ENCODE measurements around the gene GATA5.
A peak's percentile ranks its signal among the peaks of the same experiment; 100 is the strongest.

Gene GATA5

DNA sequence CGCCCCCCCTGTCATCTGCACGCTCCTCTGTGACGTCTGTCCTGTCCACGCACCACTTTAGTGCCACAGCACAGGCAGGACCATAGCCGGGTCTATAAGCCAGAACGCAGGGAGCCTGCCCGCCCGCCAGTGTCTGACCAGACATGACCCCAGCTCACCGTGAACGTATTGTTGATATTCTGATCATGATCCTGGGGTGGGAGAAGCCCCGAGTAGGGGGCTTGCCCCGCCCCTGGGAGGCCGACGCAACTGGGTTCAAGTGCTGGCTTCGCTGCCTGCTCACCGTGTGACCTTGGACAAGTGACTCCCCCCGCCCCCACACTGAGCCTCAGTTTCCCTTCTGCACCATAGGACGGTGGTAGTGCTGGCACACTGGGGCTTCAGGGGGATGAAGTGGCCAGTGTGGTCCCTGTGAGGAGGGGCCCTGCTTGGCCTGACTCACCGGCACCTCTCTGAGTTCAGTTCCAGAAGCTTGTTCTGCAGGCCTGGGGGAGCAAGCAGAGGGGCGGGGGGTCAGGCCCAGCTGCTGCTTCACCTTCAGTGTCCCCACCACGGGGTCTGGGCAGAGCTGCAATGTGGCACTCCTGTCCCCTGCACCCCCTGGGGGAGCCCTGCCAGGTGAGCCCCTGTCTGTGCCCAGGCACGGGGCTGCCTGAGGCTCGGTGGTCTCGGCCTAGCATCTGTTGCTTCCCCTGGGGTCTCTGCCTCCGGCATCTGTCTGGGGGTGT lies 57.6 kb downstream of the GATA5 start:
- Histone ChIP-seq H3K4me3 (ENCODE audit: low read length in 2 of 2) (no peak overlapping the region), H3K4me1 (ENCODE audit: control insufficient read depth in 2 of 2, insufficient read depth in 2 of 2, low read length in 2 of 2) (peaks cover 15 to 16% of the 10 kb centered on the region in 2 donors), H3K27me3 (ENCODE audit: control insufficient read depth in 2 of 2, insufficient read depth in 2 of 2, low read length in 2 of 2) (no peaks in the 10 kb centered on the region), H3K27ac (ENCODE audit: low read depth in 2 of 2, low read length in 2 of 2) (no peak overlapping the region), H3K9me3 (ENCODE audit: control insufficient read depth in 2 of 2, low read length in 2 of 2) (no peaks in the 10 kb centered on the region), H3K9ac (ENCODE audit: low read depth in 1 of 2, low read length in 2 of 2) (no peak overlapping the region), H3K36me3 (ENCODE audit: control insufficient read depth in 2 of 2, insufficient read depth in 2 of 2, low read length in 2 of 2) (no peaks in the 10 kb centered on the region)

DNA sequence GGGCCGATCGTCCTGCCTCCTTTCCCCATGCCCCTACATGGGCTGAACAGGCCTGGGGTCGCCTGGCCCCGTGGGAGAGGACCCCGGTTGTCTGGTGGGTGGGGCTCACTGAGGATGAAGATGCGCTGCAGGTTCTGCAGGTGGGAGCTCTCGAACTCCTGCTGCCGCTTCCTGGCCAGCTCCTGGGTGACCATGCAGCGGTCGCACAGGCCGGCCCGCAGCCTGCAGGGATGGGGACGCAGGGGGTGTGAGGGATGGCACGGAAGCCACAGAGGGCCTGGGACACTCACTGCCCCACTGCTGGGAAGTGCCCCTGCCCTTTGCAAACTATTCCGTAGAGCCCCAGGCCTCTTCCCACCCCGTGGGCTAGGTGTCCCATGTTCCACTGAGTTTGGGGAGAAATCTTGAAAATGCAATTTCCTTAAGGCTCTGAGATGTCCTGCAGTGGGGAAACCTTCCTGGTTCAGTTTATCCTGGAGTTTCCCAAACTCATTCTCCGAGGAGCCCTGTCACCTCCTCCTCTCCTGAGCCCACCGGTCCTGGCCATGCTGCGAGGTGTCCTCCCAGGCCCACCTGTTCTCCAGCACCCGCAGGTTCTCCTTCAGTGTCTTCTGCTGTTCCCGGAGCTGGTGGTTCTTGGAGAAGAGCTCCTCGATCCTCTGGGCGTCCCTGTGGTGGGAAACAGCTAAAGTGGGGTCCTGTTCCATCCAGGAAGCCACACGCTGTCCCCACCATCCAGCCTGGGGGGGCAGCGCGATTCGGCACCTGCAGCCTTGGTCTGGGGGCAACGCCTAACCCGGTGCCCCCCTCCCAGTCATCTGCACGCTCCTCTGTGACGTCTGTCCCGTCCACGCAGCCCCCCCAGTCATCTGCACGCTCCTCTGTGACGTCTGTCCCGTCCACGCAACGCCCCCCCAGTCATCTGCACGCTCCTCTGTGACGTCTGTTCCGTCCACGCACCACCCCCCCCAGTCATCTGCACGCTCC lies 58.9 kb downstream of the GATA5 start:
- no peak overlapping the region for H3K4me3 ChIP-seq (ENCODE audit: low read length in 2 of 2)
- H3K27me3 ChIP-seq (ENCODE audit: control insufficient read depth in 2 of 2, insufficient read depth in 2 of 2, low read length in 2 of 2) = no peaks in the 10 kb centered on the region
- H3K27ac ChIP-seq (ENCODE audit: low read depth in 2 of 2, low read length in 2 of 2) = no peak overlapping the region

GRCh38 chr20:62415354-62416111 lies 60.3 kb downstream of the GATA5 start:
- Histone ChIP-seq H3K36me3 (ENCODE audit: control insufficient read depth in 2 of 2, insufficient read depth in 2 of 2, low read length in 2 of 2) (no peaks in the 10 kb centered on the region), H3K27ac (ENCODE audit: low read depth in 2 of 2, low read length in 2 of 2) (no peak overlapping the region), H3K9me3 (ENCODE audit: control insufficient read depth in 2 of 2, low read length in 2 of 2) (no peaks in the 10 kb centered on the region), H3K4me1 (ENCODE audit: control insufficient read depth in 2 of 2, insufficient read depth in 2 of 2, low read length in 2 of 2) (peaks cover 35 to 40% of the 10 kb centered on the region in 2 donors), H3K4me3 (ENCODE audit: low read length in 2 of 2) (no peak overlapping the region), H3K9ac (ENCODE audit: low read depth in 1 of 2, low read length in 2 of 2) (no peak overlapping the region), H3K27me3 (ENCODE audit: control insufficient read depth in 2 of 2, insufficient read depth in 2 of 2, low read length in 2 of 2) (no peaks in the 10 kb centered on the region)

More for the DNA sequence above, 58.9 kb downstream of the GATA5 start:
- Histone ChIP-seq H3K36me3 (ENCODE audit: control insufficient read depth in 2 of 2, insufficient read depth in 2 of 2, low read length in 2 of 2) (no peaks in the 10 kb centered on the region), H3K4me1 (ENCODE audit: control insufficient read depth in 2 of 2, insufficient read depth in 2 of 2, low read length in 2 of 2) (peaks cover 23 to 26% of the 10 kb centered on the region in 2 donors), H3K9me3 (ENCODE audit: control insufficient read depth in 2 of 2, low read length in 2 of 2) (no peaks in the 10 kb centered on the region), H3K9ac (ENCODE audit: low read depth in 1 of 2, low read length in 2 of 2) (no peak overlapping the region)

GRCh38 chr20:62413896-62414481 lies 61.8 kb downstream of the GATA5 start:
- no peaks in the 10 kb centered on the region for H3K36me3 ChIP-seq (ENCODE audit: control insufficient read depth in 2 of 2, insufficient read depth in 2 of 2, low read length in 2 of 2)
- peak overlapping the region; percentile 92 to 93 for H3K27ac ChIP-seq (ENCODE audit: low read depth in 2 of 2, low read length in 2 of 2)
- no peaks in the 10 kb centered on the region for H3K27me3 ChIP-seq (ENCODE audit: control insufficient read depth in 2 of 2, insufficient read depth in 2 of 2, low read length in 2 of 2)
- peaks cover 47 to 54% of the 10 kb centered on the region in 2 donors for H3K4me1 ChIP-seq (ENCODE audit: control insufficient read depth in 2 of 2, insufficient read depth in 2 of 2, low read length in 2 of 2)
- H3K9me3 ChIP-seq (ENCODE audit: control insufficient read depth in 2 of 2, low read length in 2 of 2) = no peaks in the 10 kb centered on the region
- peak overlapping the region in 1 of 2 donors; percentile 26 for H3K4me3 ChIP-seq (ENCODE audit: low read length in 2 of 2)
- peak overlapping the region in 1 of 2 donors; percentile 77 for H3K9ac ChIP-seq (ENCODE audit: low read depth in 1 of 2, low read length in 2 of 2)

All from mucosa of rectum (tissue), 2 donors.